Fibroblast of mammary gland (primary cell): ENCODE results near the gene TMEM184B.
A peak's percentile ranks its signal among the peaks of the same experiment; 100 is the strongest.

Source experiments
- DNase-seq: peaks from one replicate; pipeline ENCODE4 v3.0.0-alpha.2; 2010; ENCODE audit warnings: low read depth
- H3K4me3 ChIP-seq: 2 replicates; pipeline ENCODE4 v1.5.1; 2011; ENCODE audit warnings: low read depth, mild to moderate bottlenecking, low read length, moderate library complexity; ENCODE audit not compliant: control insufficient read depth
- CTCF ChIP-seq: conservative IDR thresholded peaks from 2 replicates; pipeline ENCODE4 v1.5.1; 2011; ENCODE audit warnings: low read depth, low read length, inconsistent platforms; ENCODE audit not compliant: control insufficient read depth, insufficient read depth

Gene TMEM184B

GRCh38 chr22:38174626-38175025 lies 98.2 kb downstream of the TMEM184B start:
- H3K4me3 ChIP-seq, result no peak overlapping the region
- TF ChIP-seq CTCF, result no peak
- DNase-seq, result no peak

GRCh38 chr22:38173641-38173906 lies 99.2 kb downstream of the TMEM184B start:
- no peak overlapping the region for H3K4me3 ChIP-seq
- no peak for DNase-seq
- no peak for TF ChIP-seq CTCF

GRCh38 chr22:38172832-38173640 lies 99.8 kb downstream of the TMEM184B start:
- DNase-seq, result no peak
- no peak for TF ChIP-seq CTCF
- no peak overlapping the region for H3K4me3 ChIP-seq

- no peak overlapping the region for H3K4me3 ChIP-seq
- peak; percentile 64 for DNase-seq
- TF ChIP-seq CTCF, result no peak
Measured at GRCh38 chr22:38171927-38172831, 100.6 kb downstream of the TMEM184B start.

- DNase-seq, result no peak
- no peak overlapping the region for H3K4me3 ChIP-seq
- TF ChIP-seq CTCF, result no peak
Measured at GRCh38 chr22:38170469-38170868, 102.3 kb downstream of the TMEM184B start.
